Renal cortical epithelial cell (primary cell): ENCODE measurements around the gene ZNF587. TPM values are rescaled to one million over a fixed set of nuclear protein-coding genes. Genes with fewer than 3 reads are reported as not detected.

Experiments used
- DNase-seq: peaks from one replicate; pipeline ENCODE4 v3.0.0-alpha.2; 2011; ENCODE audit warnings: low read depth
- total RNA-seq: library from RNA; depleted of rRNA; stranded (reverse); fragments of >200 nt; gene quantifications from 2 replicates; pipeline ENCODE4 v1.2.3, GENCODE V29; 2014

The ZNF587 gene
- total RNA-seq, 1 donor from 2014 or later: 75.3 TPM

GRCh38 chr19:57887195-57887941 lies 37.7 kb downstream of the ZNF587 start:
- DNase-seq: peak; percentile 21

- peak; percentile 19 for DNase-seq
Measured at GRCh38 chr19:57888107-57888559, 38.5 kb downstream of the ZNF587 start.

- DNase-seq: peak; percentile 76
Measured at GRCh38 chr19:57888560-57889231, 39.0 kb downstream of the ZNF587 start, which contains the start of gene ZNF814. ZNF814 (minus strand) TSS chr19:57889037; CDS start chr19:57888802, 235 bp downstream.

GRCh38 chr19:57890706-57891105 lies 41.0 kb downstream of the ZNF587 start:
- peak; percentile 26 for DNase-seq

- DNase-seq: no peak
Measured at GRCh38 chr19:57900311-57900710, 50.7 kb downstream of the ZNF587 start.

GRCh38 chr19:57903618-57904184 lies 54.0 kb downstream of the ZNF587 start:
- DNase-seq: no peak

GRCh38 chr19:57905258-57905657 lies 55.6 kb downstream of the ZNF587 start:
- DNase-seq: no peak

- no peak for DNase-seq
Measured at GRCh38 chr19:57907394-57907793, 57.7 kb downstream of the ZNF587 start.

GRCh38 chr19:57914531-57914930 lies 64.9 kb downstream of the ZNF587 start:
- DNase-seq: no peak

Other genes starting within 250 kb of the ZNF587 start
- gene ZNF530, start 250.0 kb upstream of the ZNF587 start, total RNA-seq: 3.8 and 11.8 TPM in 2 replicates
- gene ZNF134, start 235.6 kb upstream of the ZNF587 start, total RNA-seq: 15.6 and 23.8 TPM in 2 replicates
- gene ZNF211, start 216.7 kb upstream of the ZNF587 start, total RNA-seq: 7.8 and 17.2 TPM in 2 replicates
- gene ZSCAN4, start 180.9 kb upstream of the ZNF587 start, total RNA-seq: not detected in 2 replicates
- 6.8 and 8.6 TPM in 2 replicates for gene ZNF551, start 167.9 kb upstream of the ZNF587 start, total RNA-seq
- 1.7 and 4.2 TPM in 2 replicates for gene ZNF154, start 140.7 kb upstream of the ZNF587 start, total RNA-seq
- 5.9 and 10.5 TPM in 2 replicates for gene ZNF671, start 122.2 kb upstream of the ZNF587 start, total RNA-seq
- 13.2 and 18.5 TPM in 2 replicates for gene ZNF776, start 103.0 kb upstream of the ZNF587 start, total RNA-seq
- 16.2 and 18.1 TPM in 2 replicates for gene ZNF586, start 80.2 kb upstream of the ZNF587 start, total RNA-seq
- 11.8 and 17.7 TPM in 2 replicates for gene ZNF552, start 34.9 kb upstream of the ZNF587 start, total RNA-seq
- gene ZNF587B, start 19.6 kb upstream of the ZNF587 start, total RNA-seq: 29.9 and 35.1 TPM in 2 replicates
- gene ZNF814, start 39.2 kb downstream of the ZNF587 start, total RNA-seq: 5.2 and 8.7 TPM in 2 replicates
- gene ZNF417, start 66.7 kb downstream of the ZNF587 start, total RNA-seq: 8.3 and 28.5 TPM in 2 replicates
- gene ZNF418, start 85.5 kb downstream of the ZNF587 start, total RNA-seq: 3.6 and 7.2 TPM in 2 replicates
- 3.5 and 6.8 TPM in 2 replicates for gene ZNF256, start 97.8 kb downstream of the ZNF587 start, total RNA-seq
- 0.15 TPM in 1 of 2 replicates, not detected in the other for gene C19orf18, start 124.7 kb downstream of the ZNF587 start, total RNA-seq
- 9.6 and 19.9 TPM in 2 replicates for gene ZNF606, start 153.0 kb downstream of the ZNF587 start, total RNA-seq
- not detected in 2 replicates for gene ZSCAN1, start 184.2 kb downstream of the ZNF587 start, total RNA-seq
- 2.3 and 7.7 TPM in 2 replicates for gene ZNF135, start 209.4 kb downstream of the ZNF587 start, total RNA-seq
- 28.8 and 52.4 TPM in 2 replicates for gene ZSCAN18, start 248.4 kb downstream of the ZNF587 start, total RNA-seq